Stomach (tissue), 9 donors: ENCODE data around the gene DIS3L2. TPM values are rescaled to one million over a fixed set of nuclear protein-coding genes. Genes with fewer than 3 reads are reported as not detected.

ENCODE experiments used
- DNase-seq, 2 donors: peaks; one replicate each; pipeline versions ENCODE4 v3.0.0 to v3.0.0-alpha.2; 2013 to 2019
- H3K27ac ChIP-seq, 5 donors: fragments of 200-600 bp in 4 of 5; sonication (generic) in 4 of 5; one replicate each; pipeline ENCODE4 v1.5.1; 2013 to 2019; ENCODE audit warnings: mild to moderate bottlenecking in 1 of 5, moderate library complexity in 1 of 5
- H3K27me3 ChIP-seq, 3 donors: fragments of 200-600 bp; sonication (generic); one replicate each; pipeline ENCODE4 v1.5.1; 2017 to 2019; ENCODE audit warnings: mixed run types in 1 of 3
- H3K36me3 ChIP-seq, 4 donors: fragments of 200-600 bp; sonication (generic); 1 replicate in 3 of 4; 2 replicates in 1 of 4; pipeline ENCODE4 v1.5.1; 2016 to 2019
- H3K4me1 ChIP-seq, 4 donors: fragments of 200-600 bp; sonication (generic); one replicate each; pipeline ENCODE4 v1.5.1; 2016 to 2019
- H3K4me3 ChIP-seq, 4 donors: fragments of 200-600 bp; sonication (generic) in 3 of 4; one replicate each; pipeline ENCODE4 v1.5.1; 2016 to 2019; ENCODE audit warnings: mild to moderate bottlenecking in 1 of 4
- H3K9me3 ChIP-seq, 4 donors: fragments of 200-600 bp; sonication (generic); one replicate each; pipeline ENCODE4 v1.5.1; 2016 to 2019
- CTCF ChIP-seq, 7 experiments: fragments of 450-650 bp in 4 of 7; fragments of 200-600 bp in 3 of 7; sonication (generic) in 3 of 7; IDR thresholded peaks; one replicate each; pipeline ENCODE4 v1.5.1; 2016 to 2019; ENCODE audit warnings: antibody characterized with exemption in 7 of 7, control low read depth in 2 of 7, mild to moderate bottlenecking in 1 of 7
- EP300 ChIP-seq: sonication (generic); formaldehyde crosslinking; IDR thresholded peaks from one replicate; pipeline ENCODE4 v1.6.1; 2017; ENCODE audit warnings: antibody characterized with exemption
- POLR2A ChIP-seq, 4 donors: fragments of 450-650 bp; IDR thresholded peaks; one replicate each; pipeline ENCODE4 v1.6.1; 2016; ENCODE audit warnings: antibody characterized with exemption in 4 of 4, control low read depth in 2 of 4, mild to moderate bottlenecking in 1 of 4, moderate library complexity in 1 of 4
- POLR2AphosphoS5 ChIP-seq, 3 donors: sonication (generic); formaldehyde crosslinking; IDR thresholded peaks; one replicate each; pipeline ENCODE4 v1.6.1; 2016; ENCODE audit warnings: antibody characterized with exemption in 3 of 3
- WGBS, 5 donors: extraction: QIAGEN DNeasy Blood & Tissue Kit in 3 of 5; methylation state at CpG; one replicate each; pipeline versions ENCODE4 v1.1.5 to v1.1.7; 2013 to 2018; 5-methylcytosine and 5-hydroxymethylcytosine counted together
- intact Hi-C: fragments of 100-400 bp; cut with DNase I; formaldehyde crosslinking; loops from one replicate; pipeline ENCODE4 v1.15.1; 2023; ENCODE audit warnings: low total_unique reads
- polyA plus RNA-seq, 3 donors: library from polyadenylated mRNA; stranded (reverse); fragments of 200-250 nt; gene quantifications; one replicate each; pipeline ENCODE4 v1.2.3, GENCODE V29; 2013
- total RNA-seq, 5 donors: library from RNA; depleted of rRNA; stranded (reverse); fragments of >200 nt; gene quantifications; one replicate each; pipeline versions ENCODE4 v1.1.0 to v1.2.3, GENCODE V29; 2014 to 2016
- donor health status: healthy with polysubstance abuse.
- donor health status: Bipolar disorder and iron deficiency.
- donor health status: healthy.

Gene DIS3L2
- total and polyA plus RNA-seq, 8 donors = 10.4 to 124 (median 26.8) TPM

- TF ChIP-seq POLR2A (IDR thresholded peaks at IDR 0.05) = no peak
- TF ChIP-seq POLR2AphosphoS5 (IDR thresholded peaks at IDR 0.05) = no peak
- TF ChIP-seq CTCF (IDR thresholded peaks at IDR 0.05) = no peak
- no peak for TF ChIP-seq EP300
- Histone ChIP-seq H3K9me3 (peaks cover 0 to 6% (median 0%) of the 10 kb centered on the region in 4 donors), H3K4me1 (no peaks in the 10 kb centered on the region), H3K27me3 (no peaks in the 10 kb centered on the region), H3K27ac (no peak overlapping the region), H3K36me3 (peaks cover 0 to 22% (median 7%) of the 10 kb centered on the region in 4 donors), H3K4me3 (no peak overlapping the region)
- intact Hi-C loops = no loop called here
- WGBS, 5 donors = 86 to 96% (median 94%) methylated on average over 4 of the region's 4 CpGs
- no peak for DNase-seq
Observed at GRCh38 chr2:232341739-232342126, 380.2 kb downstream of the DIS3L2 start.

- Histone ChIP-seq H3K36me3 (peaks cover 0 to 13% (median 0%) of the 10 kb centered on the region in 4 donors), H3K27ac (no peak overlapping the region), H3K4me3 (no peak overlapping the region), H3K9me3 (peaks cover 0 to 8% (median 3%) of the 10 kb centered on the region in 4 donors), H3K4me1 (no peaks in the 10 kb centered on the region), H3K27me3 (no peaks in the 10 kb centered on the region)
- TF ChIP-seq POLR2A (IDR thresholded peaks at IDR 0.05) (no peak), CTCF (IDR thresholded peaks at IDR 0.05) (no peak), POLR2AphosphoS5 (IDR thresholded peaks at IDR 0.05) (no peak), EP300 (no peak)
- WGBS, 5 donors = 75 to 81% (median 77%) methylated on average over 15 to 19 of the region's 19 CpGs
- intact Hi-C loops = no loop called here
- no peak for DNase-seq
Observed at GRCh38 chr2:232342635-232343565, 381.4 kb downstream of the DIS3L2 start.

- intact Hi-C loops = no loop called here
Observed at GRCh38 chr2:232343821-232344220, 382.3 kb downstream of the DIS3L2 start.

GRCh38 chr2:232345251-232345650 is 383.7 kb downstream of the DIS3L2 start:
- H3K27ac ChIP-seq = no peak overlapping the region
- intact Hi-C loops = no loop called here
- no peaks in the 10 kb centered on the region for H3K4me1 ChIP-seq
- H3K36me3 ChIP-seq = peaks cover 0 to 11% (median 0%) of the 10 kb centered on the region in 4 donors
- no peak for DNase-seq
- no peak for TF ChIP-seq POLR2A (IDR thresholded peaks at IDR 0.05)
- TF ChIP-seq POLR2AphosphoS5 (IDR thresholded peaks at IDR 0.05) = no peak
- TF ChIP-seq CTCF (IDR thresholded peaks at IDR 0.05) = no peak
- no peak for TF ChIP-seq EP300
- H3K27me3 ChIP-seq = peaks cover 0 to 15% (median 9%) of the 10 kb centered on the region in 3 donors
- H3K4me3 ChIP-seq = no peak overlapping the region
- peaks cover 0 to 8% (median 3%) of the 10 kb centered on the region in 4 donors for H3K9me3 ChIP-seq
- 91 to 95% (median 92%) methylated on average over 7 to 8 of the region's 8 CpGs for WGBS, 5 donors

More at GRCh38 chr2:232343821-232344220, 382.3 kb downstream of the DIS3L2 start:
- Histone ChIP-seq H3K9me3 (peaks cover 0 to 8% (median 3%) of the 10 kb centered on the region in 4 donors), H3K27me3 (peaks cover 0 to 1% (median 0%) of the 10 kb centered on the region in 3 donors), H3K4me3 (no peak overlapping the region), H3K27ac (no peak overlapping the region), H3K4me1 (no peaks in the 10 kb centered on the region), H3K36me3 (peaks cover 0 to 13% (median 0%) of the 10 kb centered on the region in 4 donors)
- TF ChIP-seq CTCF (IDR thresholded peaks at IDR 0.05) = no peak
- TF ChIP-seq POLR2A (IDR thresholded peaks at IDR 0.05) = no peak
- no peak for TF ChIP-seq POLR2AphosphoS5 (IDR thresholded peaks at IDR 0.05)
- no peak for TF ChIP-seq EP300
- WGBS, 5 donors = 51 to 75% (median 71%) methylated on average over 6 of the region's 6 CpGs
- no peak for DNase-seq
